HG03060 (cell line): ENCODE measurements around the gene MAPK8.
"Not testable (repeated sequence)": the region's sequence is repeated elsewhere in the genome, so short reads cannot be mapped to it uniquely, and the experiment has no call there.

Source experiments
- ATAC-seq: cut with Tn5 transposase; IDR thresholded peaks from one replicate; pipeline ENCODE4 v1.9.1; 2021; ENCODE audit warnings: low read depth, moderate number of reproducible peaks; ENCODE audit not compliant: unreplicated experiment

The MAPK8 gene

DNA sequence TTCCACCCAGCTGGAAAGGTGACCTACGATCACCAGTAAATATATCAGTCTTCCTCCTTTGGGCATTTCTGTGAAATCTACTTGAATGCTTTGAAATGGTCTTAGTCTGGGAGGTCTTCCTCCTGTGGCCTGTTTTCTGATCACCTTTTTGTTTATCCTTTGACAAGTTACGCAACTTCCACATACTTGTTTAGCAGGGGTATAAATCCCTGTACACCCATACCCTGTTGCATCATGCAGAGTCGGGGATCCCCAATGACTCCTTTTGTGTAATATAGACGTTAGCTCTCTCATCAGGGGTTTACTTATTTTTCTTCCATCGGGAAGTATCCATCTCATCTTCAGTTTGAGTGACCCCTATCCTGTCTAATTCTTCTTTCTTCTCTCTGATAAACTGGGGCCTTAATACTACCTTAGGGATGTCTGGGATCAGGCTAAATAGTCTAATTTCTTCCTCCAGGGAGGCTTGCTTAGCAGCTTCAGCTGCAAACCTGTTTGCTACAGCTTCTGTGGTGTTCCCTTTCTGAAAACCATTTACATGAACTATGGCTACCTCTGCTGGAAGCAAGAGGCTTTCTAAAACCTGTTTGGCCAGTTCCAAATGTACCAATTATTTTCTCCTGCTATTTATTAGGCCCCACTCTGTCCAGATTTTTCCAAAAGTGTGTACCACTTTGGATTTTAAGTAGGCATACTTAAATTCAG lies 25.8 kb downstream of the MAPK8 start:
- no peak for ATAC-seq

DNA sequence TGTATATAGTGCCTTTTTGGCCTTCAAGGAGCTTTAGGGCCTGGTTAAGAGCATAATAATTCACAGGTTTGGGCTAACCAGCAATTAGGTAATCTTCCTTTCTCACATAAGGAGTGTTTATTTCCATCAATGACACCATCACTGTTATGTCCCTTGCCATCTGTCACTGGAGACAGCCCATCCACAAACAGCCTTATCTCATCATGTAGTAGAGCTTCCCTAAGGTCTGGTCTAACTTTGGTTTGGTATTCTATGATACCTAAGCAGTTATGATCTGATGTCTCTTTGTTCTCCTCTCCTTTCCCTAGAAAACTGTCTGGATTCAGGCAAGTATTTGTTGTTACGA lies 26.4 kb downstream of the MAPK8 start:
- ATAC-seq = no peak

DNA sequence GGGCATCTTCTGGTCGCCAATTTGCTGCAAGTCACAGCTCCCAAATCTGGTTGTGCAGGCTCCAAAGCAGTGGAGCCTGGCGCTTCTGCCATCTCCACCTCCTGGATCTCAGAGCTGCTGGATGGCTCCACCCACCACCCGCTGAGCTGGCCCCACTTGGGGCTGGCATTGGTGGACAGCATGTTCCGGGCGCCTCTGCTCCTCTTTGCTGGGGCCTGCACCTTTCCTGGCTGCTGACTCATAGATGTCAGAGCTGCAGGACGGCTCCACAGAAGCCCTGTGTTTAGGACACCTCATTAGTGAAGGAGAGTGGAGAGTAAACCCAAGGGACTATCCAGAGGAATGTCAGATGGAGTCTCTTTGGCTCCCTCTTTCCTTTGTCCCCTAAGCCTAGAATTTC lies 27.4 kb downstream of the MAPK8 start:
- no peak for ATAC-seq

DNA sequence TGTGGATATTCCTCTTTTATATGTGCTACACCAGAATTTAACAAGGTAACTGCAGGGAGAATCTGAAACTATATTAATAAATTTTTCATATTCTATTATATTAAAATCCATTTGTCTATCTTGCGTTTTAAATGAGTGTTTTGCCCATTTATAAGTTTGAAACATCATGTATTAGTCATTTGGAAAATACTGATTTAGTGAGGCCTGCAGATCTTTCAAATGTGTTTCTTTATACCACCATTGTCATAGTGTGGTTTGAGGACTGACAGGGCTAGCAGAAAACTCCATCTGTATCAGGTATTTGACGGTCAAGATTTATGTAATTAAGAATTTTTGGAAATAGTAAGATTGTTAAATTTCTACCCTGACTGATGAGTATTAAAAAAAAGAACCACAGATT lies 29.3 kb downstream of the MAPK8 start:
- ATAC-seq = no peak

GRCh38 chr10:48336978-48337599 lies 30.6 kb downstream of the MAPK8 start:
- peak; percentile 82 for ATAC-seq

GRCh38 chr10:48340734-48341133 lies 34.3 kb downstream of the MAPK8 start:
- no peak for ATAC-seq

- ATAC-seq = no peak
These were observed 36.6 kb downstream of the MAPK8 start for GRCh38 chr10:48343106-48343505.

DNA sequence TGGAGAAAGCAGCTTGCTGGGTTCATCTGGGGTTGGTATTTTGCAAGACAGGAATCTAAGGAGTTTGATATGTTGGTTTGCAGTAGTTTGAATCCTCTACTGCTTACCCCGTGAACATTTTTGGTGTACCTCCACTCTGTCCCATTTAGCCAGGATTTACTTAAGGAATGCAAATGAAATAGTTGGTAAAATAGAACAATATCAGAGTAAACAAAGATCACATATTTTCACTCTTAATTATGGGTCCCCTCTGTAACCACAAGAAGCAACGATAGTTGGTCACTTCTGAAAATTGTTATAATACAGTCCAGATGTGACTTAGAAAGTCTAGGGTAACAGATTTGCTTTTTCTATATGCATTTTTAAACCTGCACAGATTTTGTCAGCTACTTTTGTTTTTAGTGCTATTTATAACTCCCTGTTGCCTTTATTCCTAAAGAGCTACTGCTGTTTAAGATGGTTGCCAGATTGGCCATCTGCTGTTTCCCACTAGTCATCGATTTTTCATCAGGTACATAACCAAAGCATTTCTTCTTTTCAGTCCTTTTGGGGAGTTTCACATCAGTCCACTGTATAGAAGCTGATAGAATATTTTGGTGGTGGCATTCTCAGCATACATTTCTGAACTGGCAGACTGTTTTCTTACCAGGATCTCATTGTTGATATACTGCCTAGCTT lies 37.6 kb downstream of the MAPK8 start:
- ATAC-seq = no peak

DNA sequence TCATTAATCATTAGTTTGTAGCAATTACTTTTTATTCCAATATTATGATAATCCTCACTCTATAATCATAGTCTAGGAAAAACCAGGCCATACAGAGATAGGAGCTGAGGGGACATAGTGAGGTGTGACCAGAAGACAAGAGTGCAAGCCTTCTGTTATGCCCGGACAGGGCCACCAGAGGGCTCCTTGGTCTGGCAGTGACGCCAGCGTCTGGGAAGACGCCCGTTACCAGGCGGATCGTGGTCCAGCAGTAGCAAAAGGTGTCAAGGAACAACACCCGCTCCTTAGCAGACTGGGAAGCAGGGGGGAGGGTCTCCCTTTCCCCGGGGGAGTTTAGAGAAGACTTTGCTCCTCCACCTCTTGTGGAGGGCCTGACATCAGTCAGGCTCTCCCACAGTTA lies 39.8 kb downstream of the MAPK8 start:
- ATAC-seq = not testable (repeated sequence)

GRCh38 chr10:48347539-48347938 lies 41.1 kb downstream of the MAPK8 start:
- not testable (repeated sequence) for ATAC-seq

GRCh38 chr10:48347943-48348342 lies 41.5 kb downstream of the MAPK8 start:
- not testable (repeated sequence) for ATAC-seq

GRCh38 chr10:48353246-48353645 lies 46.8 kb downstream of the MAPK8 start:
- ATAC-seq = no peak

GRCh38 chr10:48357631-48358030 lies 51.2 kb downstream of the MAPK8 start:
- ATAC-seq = no peak

DNA sequence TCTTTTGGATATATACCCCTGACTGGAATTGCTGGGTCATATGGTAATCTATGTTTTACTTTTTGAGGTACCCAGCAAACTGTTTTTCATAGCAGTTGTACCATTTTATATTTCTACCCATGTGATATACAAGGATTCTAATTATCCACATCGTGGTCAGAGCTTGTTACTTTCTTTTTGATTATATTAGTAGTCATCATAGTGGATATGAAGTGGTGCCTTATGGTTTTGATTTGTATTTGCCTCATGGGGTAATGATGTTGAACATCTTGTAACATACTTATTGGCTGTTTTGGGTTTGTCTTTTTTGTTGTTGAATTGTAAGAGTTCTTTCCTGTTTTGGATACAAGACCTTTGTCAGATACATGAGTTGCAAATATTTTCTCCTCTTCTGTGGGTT lies 51.7 kb downstream of the MAPK8 start:
- no peak for ATAC-seq

DNA sequence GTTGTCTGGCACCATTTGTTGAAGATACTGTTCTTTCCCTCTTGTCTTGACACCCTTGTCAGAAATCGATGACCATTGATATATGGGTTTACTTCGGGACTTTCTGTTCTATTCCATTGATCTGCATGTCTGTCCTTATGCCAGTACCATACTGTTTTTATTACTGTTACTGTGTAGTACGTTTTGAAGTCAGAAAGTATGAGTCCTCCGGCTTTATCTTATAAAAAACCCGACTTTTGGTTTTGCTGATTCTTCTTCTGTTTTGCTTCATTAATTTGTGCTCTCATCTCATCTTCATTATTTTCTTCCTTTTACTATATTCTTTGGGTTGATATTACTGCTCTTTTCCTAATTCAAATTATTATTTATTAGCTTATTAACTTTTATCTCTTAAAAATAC lies 52.4 kb downstream of the MAPK8 start:
- no peak for ATAC-seq

- ATAC-seq = no peak
These were observed 54.7 kb downstream of the MAPK8 start for GRCh38 chr10:48361176-48361575.

- no peak for ATAC-seq
These were observed 57.3 kb downstream of the MAPK8 start for GRCh38 chr10:48363617-48364355.

DNA sequence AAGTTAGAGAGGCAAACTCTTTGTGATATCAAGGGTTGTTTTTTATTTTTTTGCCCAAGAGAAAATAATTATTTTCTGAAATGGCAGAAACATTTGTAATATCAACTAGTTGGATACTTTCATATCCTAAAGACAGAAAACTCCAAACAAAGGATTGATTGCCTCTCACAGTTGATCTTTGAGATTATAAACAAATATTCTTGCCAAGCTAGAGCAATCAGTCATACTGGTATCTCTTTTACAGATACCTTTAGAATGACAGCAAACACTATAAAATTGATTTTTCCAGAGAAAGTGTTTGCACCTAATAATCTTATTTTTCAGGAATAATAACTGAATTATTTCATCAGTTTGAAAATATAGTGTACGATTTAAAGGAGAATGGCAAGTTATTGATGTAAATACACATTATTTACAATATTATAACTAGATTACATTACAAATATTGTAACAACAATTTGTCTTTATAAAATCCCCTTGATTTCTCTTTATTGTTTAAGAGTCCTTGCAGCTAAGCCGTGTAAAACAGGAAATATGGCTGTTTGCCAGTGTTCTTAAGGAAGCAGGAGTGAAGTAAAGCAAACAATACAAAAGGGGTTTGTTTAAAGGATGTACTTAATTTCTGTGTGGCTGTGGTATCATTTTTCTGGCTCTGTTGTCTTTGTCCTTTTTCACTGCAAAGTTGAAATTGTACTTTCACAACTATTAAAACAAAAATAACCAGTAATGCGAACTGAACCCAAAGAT lies 58.4 kb downstream of the MAPK8 start:
- ATAC-seq = no peak

DNA sequence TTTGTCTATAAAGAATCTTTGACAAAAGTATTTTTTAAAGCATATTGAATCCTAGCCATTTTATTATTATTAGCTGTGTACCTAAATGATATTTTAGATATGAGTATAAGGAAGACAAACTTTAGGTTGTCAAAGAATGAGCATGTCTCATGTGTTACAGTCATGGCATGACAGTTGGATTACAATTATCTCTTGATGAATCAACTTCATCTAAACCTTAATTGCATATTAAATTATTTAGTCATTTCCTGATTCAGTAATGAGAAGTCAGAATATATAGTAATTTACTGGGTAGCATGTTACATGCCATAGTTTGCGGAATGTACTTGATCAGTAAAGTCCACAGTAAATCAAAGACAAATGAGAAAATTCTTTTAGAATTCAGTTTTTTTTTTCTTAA lies 59.2 kb downstream of the MAPK8 start:
- no peak for ATAC-seq

DNA sequence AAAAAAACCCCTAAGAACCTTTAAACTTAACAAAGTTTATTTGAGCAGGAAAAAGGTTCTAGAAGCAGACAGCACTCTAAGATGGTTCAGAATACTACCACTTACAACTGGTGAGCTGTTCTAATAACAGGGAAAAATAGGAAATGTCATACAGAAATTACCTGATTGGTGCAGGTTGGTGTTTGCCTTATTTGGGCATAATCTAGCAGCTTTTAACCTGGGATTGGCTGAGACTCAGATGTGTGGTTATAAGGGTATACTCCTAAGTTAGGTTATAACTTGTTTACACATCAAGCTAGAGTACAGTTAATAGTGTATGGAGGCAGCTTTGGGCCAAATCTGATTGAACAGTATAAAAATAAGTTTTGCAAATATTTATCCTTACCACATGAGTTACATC lies 59.8 kb downstream of the MAPK8 start:
- ATAC-seq = no peak

GRCh38 chr10:48369501-48369900 lies 63.0 kb downstream of the MAPK8 start:
- ATAC-seq = no peak
